HAP-1 (cell line): Measurements from ENCODE around the gene PALS1.

Experiments
- DNase-seq, 2 experiments: peaks; one replicate each; pipeline ENCODE4 v3.0.0-alpha.2; 2016 to 2020; ENCODE audit warnings: low spot score in 2 of 2
- H3K27me3 ChIP-seq: fragments of 250-450 bp; sonication (Bioruptor Pico); 2 replicates; pipeline ENCODE4 v1.5.1; 2020; ENCODE audit warnings: low read depth, mild to moderate bottlenecking, moderate library complexity
- H3K36me3 ChIP-seq: fragments of 250-450 bp; sonication (Bioruptor Pico); replicated peaks from 2 replicates; pipeline ENCODE4 v1.5.1; 2020; ENCODE audit warnings: mild to moderate bottlenecking
- H3K4me1 ChIP-seq: fragments of 250-450 bp; sonication (Bioruptor Pico); 2 replicates; pipeline ENCODE4 v1.5.1; 2020; ENCODE audit warnings: mild to moderate bottlenecking
- H3K4me3 ChIP-seq: fragments of 250-450 bp; sonication (Bioruptor Pico); 2 replicates; pipeline ENCODE4 v1.5.1; 2020; ENCODE audit warnings: mild to moderate bottlenecking, moderate library complexity
- H3K9me3 ChIP-seq: fragments of 250-450 bp; sonication (Bioruptor Pico); 2 replicates; pipeline ENCODE4 v1.5.1; 2020; ENCODE audit warnings: mild to moderate bottlenecking, moderate library complexity
- in situ Hi-C: fragments of 300-500 bp; cut with MboI; formaldehyde crosslinking; loops from 3 replicates; pipeline ENCODE4 v1.14.3; 2020; ENCODE audit warnings: low sequenced_read_pairs, inconsistent platforms, mixed read lengths

The PALS1 gene

GRCh38 chr14:67241411-67242167 is at the start of gene PALS1:
Gene PALS1, plus strand, starts transcription at chr14:67241435. Its CDS starts 37,736 bp downstream, at chr14:67279171.
- H3K4me3 ChIP-seq, result peak within 1 kb of the TSS; percentile 67
- peak in 1 of 2 experiments; percentile 65 for DNase-seq
- no peaks in the 10 kb centered on the region for H3K9me3 ChIP-seq
- peaks cover 11% of the 10 kb centered on the region for H3K4me1 ChIP-seq
- in situ Hi-C loops, result no loop called here
- H3K27me3 ChIP-seq, result no peaks in the 10 kb centered on the region
- H3K36me3 ChIP-seq, result no peaks in the 10 kb centered on the region

GRCh38 chr14:67191768-67192290 is 49.4 kb upstream of the PALS1 start:
- DNase-seq, result no peak
- H3K9me3 ChIP-seq, result no peaks in the 10 kb centered on the region
- no peak overlapping the region for H3K4me3 ChIP-seq
- H3K27me3 ChIP-seq, result no peaks in the 10 kb centered on the region
- in situ Hi-C loops, result no loop called here
- H3K4me1 ChIP-seq, result no peaks in the 10 kb centered on the region
- H3K36me3 ChIP-seq, result no peaks in the 10 kb centered on the region

GRCh38 chr14:67192366-67192765 is 48.9 kb upstream of the PALS1 start:
- no peak for DNase-seq

GRCh38 chr14:67195279-67195678 is 46.0 kb upstream of the PALS1 start:
- DNase-seq, result no peak
- H3K4me3 ChIP-seq, result no peak overlapping the region
- H3K9me3 ChIP-seq, result no peaks in the 10 kb centered on the region
- H3K36me3 ChIP-seq, result no peaks in the 10 kb centered on the region
- in situ Hi-C loops, result no loop called here
- H3K27me3 ChIP-seq, result no peaks in the 10 kb centered on the region
- no peaks in the 10 kb centered on the region for H3K4me1 ChIP-seq

More at GRCh38 chr14:67192366-67192765, 48.9 kb upstream of the PALS1 start:
- Histone ChIP-seq H3K9me3 (no peaks in the 10 kb centered on the region), H3K4me1 (no peaks in the 10 kb centered on the region), H3K4me3 (no peak overlapping the region), H3K36me3 (no peaks in the 10 kb centered on the region), H3K27me3 (no peaks in the 10 kb centered on the region)
- in situ Hi-C loops, result no loop called here

- no peak for DNase-seq
- in situ Hi-C loops, result no loop called here
- no peaks in the 10 kb centered on the region for H3K4me1 ChIP-seq
Measured at GRCh38 chr14:67199016-67199415, 42.2 kb upstream of the PALS1 start.

GRCh38 chr14:67207810-67208209 is 33.4 kb upstream of the PALS1 start:
- H3K9me3 ChIP-seq, result no peaks in the 10 kb centered on the region
- H3K4me1 ChIP-seq, result no peaks in the 10 kb centered on the region
- H3K4me3 ChIP-seq, result no peak overlapping the region
- in situ Hi-C loops, result no loop called here
- DNase-seq, result no peak
- no peaks in the 10 kb centered on the region for H3K36me3 ChIP-seq
- no peaks in the 10 kb centered on the region for H3K27me3 ChIP-seq

More at GRCh38 chr14:67199016-67199415, 42.2 kb upstream of the PALS1 start:
- Histone ChIP-seq H3K4me3 (no peak overlapping the region), H3K36me3 (no peaks in the 10 kb centered on the region), H3K9me3 (no peaks in the 10 kb centered on the region), H3K27me3 (no peaks in the 10 kb centered on the region)

GRCh38 chr14:67218126-67218525 is 23.1 kb upstream of the PALS1 start:
- peaks cover 3% of the 10 kb centered on the region; the same call in 1 of the 2 replicates for H3K27me3 ChIP-seq
- H3K36me3 ChIP-seq, result no peaks in the 10 kb centered on the region
- no peak for DNase-seq
- in situ Hi-C loops, result no loop called here
- H3K9me3 ChIP-seq, result no peaks in the 10 kb centered on the region
- no peak overlapping the region for H3K4me3 ChIP-seq
- H3K4me1 ChIP-seq, result no peaks in the 10 kb centered on the region; the same call in 1 of the 2 replicates

- in situ Hi-C loops, result no loop called here
- H3K4me1 ChIP-seq, result no peaks in the 10 kb centered on the region; the same call in 1 of the 2 replicates
- no peaks in the 10 kb centered on the region; the same call in 1 of the 2 replicates for H3K27me3 ChIP-seq
- DNase-seq, result no peak
- H3K36me3 ChIP-seq, result no peaks in the 10 kb centered on the region
- H3K4me3 ChIP-seq, result no peak overlapping the region
- no peaks in the 10 kb centered on the region for H3K9me3 ChIP-seq
Measured at GRCh38 chr14:67221248-67221981, 19.8 kb upstream of the PALS1 start.

- no peaks in the 10 kb centered on the region; the same call in 1 of the 2 replicates for H3K4me1 ChIP-seq
- no peak overlapping the region for H3K4me3 ChIP-seq
- no peak for DNase-seq
- in situ Hi-C loops, result no loop called here
- no peaks in the 10 kb centered on the region for H3K36me3 ChIP-seq
- no peaks in the 10 kb centered on the region for H3K9me3 ChIP-seq
- no peaks in the 10 kb centered on the region; the same call in 1 of the 2 replicates for H3K27me3 ChIP-seq
Measured at GRCh38 chr14:67221982-67222328, 19.3 kb upstream of the PALS1 start.

GRCh38 chr14:67225523-67225922 is 15.7 kb upstream of the PALS1 start:
- in situ Hi-C loops, result no loop called here
- H3K9me3 ChIP-seq, result no peaks in the 10 kb centered on the region
- DNase-seq, result no peak
- no peak overlapping the region for H3K4me3 ChIP-seq
- no peaks in the 10 kb centered on the region; the same call in 1 of the 2 replicates for H3K27me3 ChIP-seq
- peaks cover 6% of the 10 kb centered on the region for H3K4me1 ChIP-seq
- H3K36me3 ChIP-seq, result no peaks in the 10 kb centered on the region

- in situ Hi-C loops, result no loop called here
- peaks cover 6% of the 10 kb centered on the region for H3K4me1 ChIP-seq
- DNase-seq, result no peak
- no peaks in the 10 kb centered on the region for H3K36me3 ChIP-seq
- no peaks in the 10 kb centered on the region for H3K27me3 ChIP-seq
- H3K9me3 ChIP-seq, result no peaks in the 10 kb centered on the region
- no peak overlapping the region for H3K4me3 ChIP-seq
Measured at GRCh38 chr14:67228325-67228984, 12.8 kb upstream of the PALS1 start.

GRCh38 chr14:67232066-67232465 is 9.2 kb upstream of the PALS1 start:
- H3K4me1 ChIP-seq, result peaks cover 6% of the 10 kb centered on the region
- no peaks in the 10 kb centered on the region for H3K27me3 ChIP-seq
- no peak overlapping the region for H3K4me3 ChIP-seq
- no peaks in the 10 kb centered on the region for H3K9me3 ChIP-seq
- H3K36me3 ChIP-seq, result no peaks in the 10 kb centered on the region
- in situ Hi-C loops, result no loop called here
- DNase-seq, result no peak

GRCh38 chr14:67232621-67233020 is 8.6 kb upstream of the PALS1 start:
- no peaks in the 10 kb centered on the region for H3K9me3 ChIP-seq
- H3K4me3 ChIP-seq, result no peak overlapping the region
- H3K4me1 ChIP-seq, result peaks cover 6% of the 10 kb centered on the region
- DNase-seq, result no peak
- in situ Hi-C loops, result no loop called here
- H3K27me3 ChIP-seq, result no peaks in the 10 kb centered on the region
- no peaks in the 10 kb centered on the region for H3K36me3 ChIP-seq
